ENCODE data around the gene SP100.

DNA sequence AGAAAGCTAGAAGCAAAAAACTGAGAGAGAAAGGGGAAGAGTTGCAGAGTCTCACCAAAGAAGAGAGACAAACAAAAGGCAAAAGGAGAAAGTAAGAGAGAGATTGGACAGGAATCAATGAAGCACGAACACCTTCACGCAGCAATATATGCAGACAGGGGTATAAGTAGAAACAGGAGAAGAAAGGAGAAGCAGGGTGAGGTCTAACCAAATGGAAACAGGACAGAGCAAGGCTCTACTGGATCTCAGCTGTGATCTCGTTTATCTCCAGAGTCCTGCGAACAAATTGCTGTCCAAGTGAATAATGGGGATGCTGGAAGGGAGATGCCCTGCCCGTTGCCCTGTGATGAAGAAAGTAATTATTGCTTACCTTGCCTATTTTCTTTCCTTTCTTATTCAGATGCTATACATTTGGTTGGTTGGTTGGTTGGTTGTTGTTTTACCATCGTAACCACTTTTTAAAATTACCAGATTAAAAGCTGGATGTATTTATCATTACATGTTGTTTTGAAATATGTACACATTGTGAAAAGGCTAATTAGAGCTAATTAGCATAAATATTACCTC, 34.0 kb downstream of the SP100 start:
- TF ChIP-seq POLR2A (IDR thresholded peaks at IDR 0.05): no peak
- TF ChIP-seq CTCF (IDR thresholded peaks at IDR 0.05): no peak
